ENCODE measurements around the gene DNAJC7.

Gene DNAJC7

DNA sequence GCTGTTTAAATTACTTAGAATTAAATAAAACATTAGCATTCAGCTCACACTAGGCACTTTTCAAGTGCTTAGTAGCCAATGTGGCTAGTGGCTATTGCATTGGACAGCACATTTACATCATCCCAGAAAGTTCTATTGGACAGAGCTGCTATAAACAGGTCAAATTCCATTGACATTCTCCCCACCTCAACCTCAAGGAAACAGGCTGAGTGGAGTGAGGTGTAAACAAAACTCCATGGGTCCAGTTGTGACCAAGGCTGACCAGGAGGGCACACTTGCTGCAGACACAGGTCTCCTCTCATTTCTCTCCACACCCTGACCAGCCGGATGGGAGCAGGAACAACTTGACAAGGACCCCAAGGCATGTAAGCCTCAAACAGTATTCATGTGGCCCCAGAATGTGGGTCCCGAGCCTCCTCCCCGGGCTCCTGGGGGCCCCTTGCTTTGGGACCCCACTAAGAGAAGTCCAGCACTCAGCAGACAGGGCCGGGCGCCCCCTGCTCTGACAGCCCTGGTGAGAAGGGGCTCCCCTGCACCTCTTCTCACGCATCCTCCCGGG is 32.7 kb upstream of the DNAJC7 start:
- H3K27ac ChIP-seq (ENCODE audit: low read length) = no peak overlapping the region
- no peaks in the 10 kb centered on the region for H3K79me2 ChIP-seq (ENCODE audit: low read length)
- H3K36me3 ChIP-seq (replicated peaks; ENCODE audit: insufficient read depth, low read length) = no peaks in the 10 kb centered on the region
- no peaks in the 10 kb centered on the region for H3K9me2 ChIP-seq (replicated peaks; ENCODE audit: insufficient read depth, low read length)
- DNase-seq = no peak
- no peaks in the 10 kb centered on the region for H3K9me3 ChIP-seq (replicated peaks; ENCODE audit: insufficient read depth, low read length)
- no peaks in the 10 kb centered on the region for H3F3A ChIP-seq (ENCODE audit: insufficient read depth, low read length)
- H4K20me1 ChIP-seq (ENCODE audit: insufficient read depth, low read length) = no peaks in the 10 kb centered on the region
- no peaks in the 10 kb centered on the region for H3K4me1 ChIP-seq (ENCODE audit: low read length)
- H3K4me3 ChIP-seq (ENCODE audit: low read length) = peak overlapping the region; percentile 52
- peak overlapping the region; percentile 24; the same call in 1 of the 2 replicates for H3K9ac ChIP-seq (ENCODE audit: low read length)
- H2AFZ ChIP-seq (ENCODE audit: low read length) = peak overlapping the region; percentile 60
- peaks cover 42% of the 10 kb centered on the region for H3K27me3 ChIP-seq (replicated peaks; ENCODE audit: insufficient read depth, low read length)
- peak overlapping the region; percentile 64 for H3K4me2 ChIP-seq (ENCODE audit: low read depth, low read length)
- TF ChIP-seq, protein P1, sequence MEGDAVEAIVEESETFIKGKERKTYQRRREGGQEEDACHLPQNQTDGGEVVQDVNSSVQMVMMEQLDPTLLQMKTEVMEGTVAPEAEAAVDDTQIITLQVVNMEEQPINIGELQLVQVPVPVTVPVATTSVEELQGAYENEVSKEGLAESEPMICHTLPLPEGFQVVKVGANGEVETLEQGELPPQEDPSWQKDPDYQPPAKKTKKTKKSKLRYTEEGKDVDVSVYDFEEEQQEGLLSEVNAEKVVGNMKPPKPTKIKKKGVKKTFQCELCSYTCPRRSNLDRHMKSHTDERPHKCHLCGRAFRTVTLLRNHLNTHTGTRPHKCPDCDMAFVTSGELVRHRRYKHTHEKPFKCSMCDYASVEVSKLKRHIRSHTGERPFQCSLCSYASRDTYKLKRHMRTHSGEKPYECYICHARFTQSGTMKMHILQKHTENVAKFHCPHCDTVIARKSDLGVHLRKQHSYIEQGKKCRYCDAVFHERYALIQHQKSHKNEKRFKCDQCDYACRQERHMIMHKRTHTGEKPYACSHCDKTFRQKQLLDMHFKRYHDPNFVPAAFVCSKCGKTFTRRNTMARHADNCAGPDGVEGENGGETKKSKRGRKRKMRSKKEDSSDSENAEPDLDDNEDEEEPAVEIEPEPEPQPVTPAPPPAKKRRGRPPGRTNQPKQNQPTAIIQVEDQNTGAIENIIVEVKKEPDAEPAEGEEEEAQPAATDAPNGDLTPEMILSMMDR (IDR thresholded peaks at IDR 0.05; ENCODE audit: low read length) = no peak
- no peak for TF ChIP-seq EZH2 (optimal IDR thresholded peaks at IDR 0.05; ENCODE audit: low read depth, low read length)
- no peak for TF ChIP-seq EZH2phosphoT487 (IDR thresholded peaks at IDR 0.05; ENCODE audit: low read length)

DNA sequence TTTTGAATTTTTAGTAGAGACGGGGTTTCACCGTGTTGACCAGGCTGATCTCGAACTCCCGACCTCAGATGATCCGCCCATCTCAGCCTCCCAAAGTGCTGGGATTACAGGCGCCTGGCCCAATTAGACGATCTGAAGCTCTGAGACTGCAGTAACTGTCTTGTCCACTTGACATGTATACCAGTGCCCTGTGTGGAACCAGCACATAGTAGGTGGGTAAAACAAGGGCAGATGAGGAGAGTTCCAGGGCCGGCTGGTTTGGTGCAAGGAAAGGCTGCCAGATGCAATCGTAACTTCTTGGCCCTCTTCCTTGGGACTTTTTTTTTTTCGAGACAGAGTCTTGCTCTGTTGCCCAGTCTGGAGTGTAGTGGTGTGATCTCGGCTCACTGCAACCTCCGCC is 30.1 kb upstream of the DNAJC7 start:
- DNase-seq = no peak
- H3K4me3 ChIP-seq (ENCODE audit: low read length) = no peak overlapping the region
- no peaks in the 10 kb centered on the region for H3K9me3 ChIP-seq (replicated peaks; ENCODE audit: insufficient read depth, low read length)
- H3K4me2 ChIP-seq (ENCODE audit: low read depth, low read length) = no peak overlapping the region
- no peak overlapping the region for H2AFZ ChIP-seq (ENCODE audit: low read length)
- H3F3A ChIP-seq (ENCODE audit: insufficient read depth, low read length) = no peaks in the 10 kb centered on the region
- H3K27me3 ChIP-seq (replicated peaks; ENCODE audit: insufficient read depth, low read length) = peaks cover 22% of the 10 kb centered on the region
- TF ChIP-seq, protein P1 (IDR thresholded peaks at IDR 0.05; ENCODE audit: low read length) = no peak
- TF ChIP-seq EZH2phosphoT487 (IDR thresholded peaks at IDR 0.05; ENCODE audit: low read length) (no peak), EZH2 (optimal IDR thresholded peaks at IDR 0.05; ENCODE audit: low read depth, low read length) (no peak)
- H4K20me1 ChIP-seq (ENCODE audit: insufficient read depth, low read length) = no peaks in the 10 kb centered on the region
- no peak overlapping the region for H3K9ac ChIP-seq (ENCODE audit: low read length)
- no peaks in the 10 kb centered on the region for H3K36me3 ChIP-seq (replicated peaks; ENCODE audit: insufficient read depth, low read length)
- no peaks in the 10 kb centered on the region for H3K9me2 ChIP-seq (replicated peaks; ENCODE audit: insufficient read depth, low read length)
- H3K27ac ChIP-seq (ENCODE audit: low read length) = no peak overlapping the region
- H3K79me2 ChIP-seq (ENCODE audit: low read length) = no peaks in the 10 kb centered on the region
- H3K4me1 ChIP-seq (ENCODE audit: low read length) = no peaks in the 10 kb centered on the region

DNA sequence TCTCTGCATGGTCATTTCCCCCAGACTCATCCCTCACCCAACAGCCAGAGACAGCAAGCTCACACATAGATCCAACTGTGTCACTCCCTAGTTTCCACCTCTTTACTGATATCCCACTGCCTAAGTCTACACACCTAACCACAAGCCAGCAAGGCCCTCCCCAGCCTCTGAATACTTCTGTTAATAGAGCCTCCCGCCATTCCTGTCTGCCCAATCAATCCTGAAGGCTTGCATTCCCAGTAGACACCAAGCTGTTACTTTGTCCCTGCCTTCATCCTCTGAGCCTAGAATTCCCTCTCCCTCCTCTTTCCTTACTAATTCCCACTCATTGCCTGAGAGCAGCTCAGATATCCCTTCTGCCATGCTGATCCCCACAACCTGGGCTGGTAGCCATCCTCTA is 28.5 kb upstream of the DNAJC7 start:
- Histone ChIP-seq H3F3A (ENCODE audit: insufficient read depth, low read length) (no peaks in the 10 kb centered on the region), H3K27ac (ENCODE audit: low read length) (no peak overlapping the region), H3K9me3 (replicated peaks; ENCODE audit: insufficient read depth, low read length) (no peaks in the 10 kb centered on the region), H2AFZ (ENCODE audit: low read length) (no peak overlapping the region), H3K4me3 (ENCODE audit: low read length) (no peak overlapping the region), H3K4me2 (ENCODE audit: low read depth, low read length) (no peak overlapping the region), H3K4me1 (ENCODE audit: low read length) (no peaks in the 10 kb centered on the region), H3K27me3 (replicated peaks; ENCODE audit: insufficient read depth, low read length) (peaks cover 8% of the 10 kb centered on the region), H3K9ac (ENCODE audit: low read length) (no peak overlapping the region), H3K36me3 (replicated peaks; ENCODE audit: insufficient read depth, low read length) (no peaks in the 10 kb centered on the region), H3K79me2 (ENCODE audit: low read length) (no peaks in the 10 kb centered on the region), H4K20me1 (ENCODE audit: insufficient read depth, low read length) (no peaks in the 10 kb centered on the region), H3K9me2 (replicated peaks; ENCODE audit: insufficient read depth, low read length) (no peaks in the 10 kb centered on the region)
- TF ChIP-seq EZH2phosphoT487 (IDR thresholded peaks at IDR 0.05; ENCODE audit: low read length) (no peak), EZH2 (optimal IDR thresholded peaks at IDR 0.05; ENCODE audit: low read depth, low read length) (no peak)
- TF ChIP-seq, protein P1 (IDR thresholded peaks at IDR 0.05; ENCODE audit: low read length) = no peak
- DNase-seq = no peak
